ENCODE results near the gene KPTN.
A peak's percentile ranks its signal among the peaks of the same experiment; 100 is the strongest.
"Not testable (repeated sequence)": the region's sequence is repeated elsewhere in the genome, so short reads cannot be mapped to it uniquely, and the experiment has no call there.

KPTN gene

DNA sequence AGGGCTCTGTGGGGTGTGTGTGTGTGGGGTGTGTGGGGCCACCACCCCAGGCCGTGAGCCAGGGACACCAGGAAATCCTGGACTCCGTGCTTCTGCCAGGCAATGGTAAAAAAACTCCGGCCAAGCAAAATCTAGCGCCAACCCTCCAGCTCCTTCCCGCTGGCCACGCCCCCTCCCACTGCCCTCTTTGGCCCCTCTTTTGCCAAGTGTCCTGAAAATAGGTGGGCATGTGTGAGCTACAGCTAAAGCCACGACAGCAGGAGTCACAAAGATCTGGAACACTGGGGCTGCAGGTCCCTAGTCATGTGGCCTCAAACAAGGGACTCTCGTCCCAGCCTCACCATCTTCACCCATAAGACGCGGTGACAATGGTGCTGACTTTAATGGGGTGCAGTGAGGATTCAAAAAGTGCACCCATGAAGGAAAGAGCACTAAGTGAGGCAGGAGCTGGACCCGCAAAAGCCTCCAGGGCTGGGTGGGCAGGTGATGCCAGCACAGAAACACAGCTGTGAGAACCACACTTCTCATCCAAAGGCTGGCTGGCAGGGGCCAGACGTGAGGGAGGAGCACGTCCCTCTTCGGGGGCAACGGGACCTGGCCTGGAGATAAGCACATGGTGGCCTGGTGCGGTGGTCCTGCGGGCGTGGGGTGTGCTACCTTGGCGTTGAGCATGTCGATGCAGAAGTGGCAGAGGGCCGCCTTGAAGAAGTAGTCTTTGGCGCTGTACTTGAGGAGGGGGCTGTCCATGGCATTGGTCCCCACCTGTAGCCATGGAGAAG is 7.5 kb upstream of the KPTN start:
- no peak for DNase-seq (ENCODE audit: low spot score)

- no peak for DNase-seq (ENCODE audit: low spot score)
Observed at GRCh38 chr19:47490847-47491246, 6.8 kb upstream of the KPTN start.

DNA sequence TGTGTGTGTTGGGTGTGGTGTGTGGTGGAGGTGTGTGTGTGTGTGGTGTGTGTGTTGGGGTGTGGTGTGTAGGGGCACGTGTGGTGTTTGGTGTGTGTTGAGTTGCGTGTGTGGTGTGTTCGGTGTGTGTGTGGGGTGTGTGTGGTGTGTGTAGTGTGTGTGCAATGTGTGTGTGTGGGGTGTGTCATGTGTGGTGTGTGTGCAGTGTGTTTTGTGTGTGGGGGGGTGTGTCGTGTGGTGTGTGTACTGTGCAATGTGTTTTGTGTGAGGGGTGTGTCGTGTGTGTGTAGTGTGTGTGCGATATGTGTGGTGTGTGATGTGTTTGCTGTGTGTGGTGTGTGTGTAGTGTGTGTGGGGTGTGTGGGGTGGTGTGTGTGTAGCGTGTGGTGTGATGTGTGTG is 6.0 kb upstream of the KPTN start:
- no peak for DNase-seq (ENCODE audit: low spot score)

- DNase-seq (ENCODE audit: low spot score): no peak
Observed at GRCh38 chr19:47489072-47489914, 5.3 kb upstream of the KPTN start.

- no peak for DNase-seq (ENCODE audit: low spot score)
Observed at GRCh38 chr19:47487551-47488515, 3.8 kb upstream of the KPTN start.

DNA sequence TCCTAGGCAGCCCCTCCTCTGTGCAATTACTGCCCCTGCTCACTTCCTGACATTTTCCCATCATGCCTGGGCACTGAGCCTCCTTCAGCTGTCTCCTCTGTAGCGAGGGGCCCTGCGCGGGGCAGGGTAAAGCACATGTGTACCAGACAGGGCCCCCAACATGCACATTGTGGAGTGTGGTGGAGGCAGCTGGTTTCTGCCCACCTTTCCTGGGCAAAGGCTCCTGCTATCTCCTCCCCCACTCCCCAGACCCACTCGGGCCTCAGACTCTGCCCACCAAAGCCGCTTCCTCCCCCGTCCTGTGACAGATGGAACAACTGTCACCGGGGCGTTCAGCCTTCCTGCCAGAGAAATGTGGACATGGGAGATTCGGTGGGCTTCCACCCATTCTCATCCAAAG is 2.9 kb upstream of the KPTN start:
- no peak for DNase-seq (ENCODE audit: low spot score)

- DNase-seq (ENCODE audit: low spot score): not testable (repeated sequence)
Observed at GRCh38 chr19:47486220-47486619, 2.2 kb upstream of the KPTN start.

DNA sequence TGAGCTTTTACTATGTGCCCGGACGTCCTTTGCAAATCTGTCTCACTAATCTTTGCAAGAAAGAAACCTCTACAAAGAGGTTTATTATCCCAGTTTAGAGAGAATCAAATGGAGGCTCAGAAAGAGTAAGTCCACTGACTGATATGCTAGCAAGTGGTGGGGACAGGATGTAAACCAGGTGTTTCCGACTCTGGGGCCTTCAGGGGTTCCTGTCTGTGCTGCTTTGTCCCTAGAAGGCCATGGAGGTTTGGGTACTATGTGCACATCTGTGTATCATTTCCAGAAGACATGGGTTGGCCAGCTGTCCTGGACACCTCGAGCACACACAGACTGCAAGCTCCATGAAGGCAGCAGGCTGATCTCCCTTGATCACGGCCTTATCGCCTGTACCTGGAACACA is 1.2 kb upstream of the KPTN start:
- no peak for DNase-seq (ENCODE audit: low spot score)

DNA sequence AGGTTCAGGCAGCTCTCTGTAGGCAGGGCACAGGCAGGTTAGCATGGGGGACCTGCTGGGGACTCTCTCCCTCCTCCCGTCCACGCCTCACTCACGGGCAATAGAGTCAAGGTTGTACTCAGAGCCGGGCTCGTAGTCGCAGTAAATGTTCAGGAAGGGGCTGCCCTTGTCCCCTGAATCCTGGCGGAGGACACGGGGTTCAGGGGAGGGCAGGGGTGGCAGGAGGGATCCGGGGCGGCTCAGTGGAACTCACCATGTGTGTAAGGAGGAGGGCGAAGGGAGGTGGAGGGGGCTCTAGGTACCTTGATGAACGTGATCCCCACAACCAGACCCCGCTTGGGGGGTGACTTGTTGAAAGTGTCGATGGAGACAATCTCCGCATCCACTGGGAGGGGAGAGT is 819 bp downstream of the KPTN start:
- no peak for DNase-seq (ENCODE audit: low spot score)

- DNase-seq (ENCODE audit: low spot score): no peak
Observed at GRCh38 chr19:47481460-47482052, 2.5 kb downstream of the KPTN start.

GRCh38 chr19:47480658-47481057 is 3.4 kb downstream of the KPTN start:
- no peak for DNase-seq (ENCODE audit: low spot score)

DNA sequence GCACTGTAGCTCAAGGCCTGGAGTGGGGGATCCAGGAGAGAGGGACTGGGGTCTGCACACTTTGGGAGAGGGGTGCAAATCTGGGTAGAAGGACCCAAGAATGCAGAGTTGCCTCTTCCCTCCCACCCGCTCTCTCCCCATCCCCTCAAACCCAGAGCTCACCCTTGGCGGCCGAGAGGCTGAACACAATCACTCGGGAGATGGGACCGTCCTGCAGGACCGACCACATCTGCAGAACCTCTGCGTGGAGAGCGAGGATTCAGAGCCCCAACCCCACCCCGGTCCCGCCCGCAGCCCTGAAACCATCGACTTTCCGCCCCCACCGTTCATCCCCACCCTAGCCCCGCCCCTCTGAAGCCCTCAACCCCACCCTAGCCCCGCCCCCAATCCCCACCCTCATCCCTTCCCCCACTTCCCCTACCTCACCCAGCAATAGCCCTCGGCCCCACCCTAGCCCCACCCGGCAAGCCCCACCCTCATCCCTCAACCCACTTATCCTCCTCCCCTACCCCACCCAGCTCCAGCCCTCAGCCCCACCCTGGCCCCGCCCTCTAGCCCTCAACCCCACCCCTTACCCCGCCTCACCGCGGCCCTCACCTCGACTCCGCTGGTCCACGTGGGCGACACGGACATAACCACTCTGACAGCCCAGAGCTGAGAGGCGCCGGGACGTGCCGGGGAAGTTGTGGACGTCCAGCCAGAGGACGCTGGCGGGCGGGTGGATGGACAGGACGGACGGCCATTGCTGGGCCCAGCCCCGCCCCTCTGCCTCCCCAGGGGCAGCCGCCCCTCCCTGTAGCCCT is 4.1 kb downstream of the KPTN start:
- DNase-seq (ENCODE audit: low spot score): peak; percentile 58

- DNase-seq (ENCODE audit: low spot score): no peak
Observed at GRCh38 chr19:47476438-47476972, 7.5 kb downstream of the KPTN start.

- no peak for DNase-seq (ENCODE audit: low spot score)
Observed at GRCh38 chr19:47475465-47475864, 8.6 kb downstream of the KPTN start.

- no peak for DNase-seq (ENCODE audit: low spot score)
Observed at GRCh38 chr19:47473336-47473735, 10.7 kb downstream of the KPTN start.

- peak; percentile 82 for DNase-seq (ENCODE audit: low spot score)
Observed at GRCh38 chr19:47471733-47472457, 12.1 kb downstream of the KPTN start, which contains the start of gene SLC8A2. TSS of gene SLC8A2 (minus strand) at chr19:47471893. CDS start at chr19:47466403, 5,490 bp downstream.

DNA sequence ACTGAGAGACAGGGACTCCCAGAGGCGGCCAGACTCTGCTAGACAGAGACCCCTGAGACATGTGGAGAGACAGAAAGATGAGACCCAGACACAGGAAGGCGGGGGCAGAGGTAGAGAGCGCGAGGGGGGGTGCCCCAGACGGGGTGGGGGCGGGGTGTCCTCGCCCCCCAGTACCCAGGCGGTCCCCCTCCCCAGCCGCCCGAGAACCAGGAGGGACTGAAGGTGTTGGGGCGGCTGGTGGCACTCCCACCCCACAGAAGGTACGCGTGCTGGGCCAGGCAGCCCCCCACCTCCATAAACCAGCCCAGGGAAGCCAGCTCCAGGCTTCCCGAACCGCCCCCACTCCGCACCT is 12.7 kb downstream of the KPTN start:
- DNase-seq (ENCODE audit: low spot score): no peak

- no peak for DNase-seq (ENCODE audit: low spot score)
Observed at GRCh38 chr19:47470447-47471195, 13.4 kb downstream of the KPTN start.

DNA sequence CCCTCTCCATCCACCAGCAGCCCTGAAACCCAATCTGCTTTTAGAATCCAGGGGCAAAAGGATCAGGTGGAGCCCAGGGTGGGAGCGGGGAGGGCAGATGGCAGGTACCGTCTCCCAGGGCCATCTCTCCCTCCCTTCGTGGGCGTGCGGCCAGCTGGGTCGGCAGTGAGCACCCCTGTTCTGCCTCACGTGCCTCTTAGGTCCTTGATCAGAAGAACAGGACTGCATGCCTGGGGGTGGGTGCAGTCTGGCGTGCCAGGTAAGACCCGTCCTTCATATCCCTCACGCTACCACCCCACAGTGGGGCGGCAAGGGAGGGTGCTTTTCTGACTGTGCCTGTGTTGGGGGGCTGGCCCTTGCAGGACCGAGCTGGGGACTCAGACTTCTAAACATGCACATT is 14.3 kb downstream of the KPTN start:
- DNase-seq (ENCODE audit: low spot score): no peak
